Esophagus muscularis mucosa (tissue), 4 donors: ENCODE results near the gene PCDHGA12. TPM values are rescaled to one million over a fixed set of nuclear protein-coding genes. Genes with fewer than 3 reads are reported as not detected.
A peak's percentile ranks its signal among the peaks of the same experiment; 100 is the strongest.
"Not testable (repeated sequence)": the region's sequence is repeated elsewhere in the genome, so short reads cannot be mapped to it uniquely, and the experiment has no call there.

Source experiments
- DNase-seq: peaks from one replicate; pipeline ENCODE4 v3.0.0-alpha.2; 2017; ENCODE audit errors: extremely low spot score
- H3K27ac ChIP-seq, 4 donors: fragments of 200-600 bp; sonication (generic); replicated peaks in 1 of 4; 1 replicate in 3 of 4; 2 replicates in 1 of 4; pipeline ENCODE4 v1.5.1; 2016 to 2019; ENCODE audit warnings: mild to moderate bottlenecking in 1 of 4
- H3K27me3 ChIP-seq, 4 donors: fragments of 200-600 bp; sonication (generic); one replicate each; pipeline versions ENCODE4 v1.5.1 to v1.6.0; 2016 to 2019
- H3K36me3 ChIP-seq, 4 donors: fragments of 200-600 bp; sonication (generic); one replicate each; pipeline ENCODE4 v1.5.1; 2016 to 2019
- H3K4me1 ChIP-seq, 4 donors: fragments of 200-600 bp; sonication (generic); one replicate each; pipeline ENCODE4 v1.5.1; 2016 to 2019
- H3K4me3 ChIP-seq, 4 donors: fragments of 200-600 bp; sonication (generic); 1 replicate in 2 of 4; 2 replicates in 2 of 4; pipeline ENCODE4 v1.5.1; 2016 to 2019; ENCODE audit warnings: mild to moderate bottlenecking in 4 of 4, moderate library complexity in 1 of 4
- H3K9me3 ChIP-seq, 4 donors: fragments of 200-600 bp; sonication (generic); 1 replicate in 3 of 4; 2 replicates in 1 of 4; pipeline ENCODE4 v1.5.1; 2016 to 2019
- EP300 ChIP-seq: sonication (generic); formaldehyde crosslinking; IDR thresholded peaks from one replicate; pipeline ENCODE4 v1.6.1; 2017; ENCODE audit warnings: antibody characterized with exemption
- POLR2A ChIP-seq: fragments of 450-650 bp; IDR thresholded peaks from one replicate; pipeline ENCODE4 v1.6.1; 2017; ENCODE audit warnings: antibody characterized with exemption, moderate library complexity, mild to moderate bottlenecking, low read depth
- POLR2AphosphoS5 ChIP-seq, 2 donors: sonication (generic); formaldehyde crosslinking; IDR thresholded peaks; one replicate each; pipeline ENCODE4 v1.6.1; 2017; ENCODE audit warnings: antibody characterized with exemption in 2 of 2
- WGBS: methylation state at CpG from one replicate; pipeline ENCODE4 v1.1.5; 2018; 5-methylcytosine and 5-hydroxymethylcytosine counted together
- intact Hi-C: fragments of 100-400 bp; cut with DNase I; formaldehyde crosslinking; loops from one replicate; pipeline ENCODE4 v1.15.1; 2023
- total RNA-seq, 4 donors: library from RNA; depleted of rRNA; stranded (reverse); fragments of >200 nt; gene quantifications; one replicate each; pipeline versions ENCODE4 v1.1.0 to v1.2.1, GENCODE V29; 2016
- TF ChIP-seq, protein P1 (sequence below), 3 experiments: fragments of 200-600 bp in 2 of 3; fragments of 450-650 bp in 1 of 3; sonication (generic) in 2 of 3; IDR thresholded peaks; one replicate each; pipeline ENCODE4 v1.5.1; 2017 to 2019; ENCODE audit warnings: antibody characterized with exemption in 3 of 3, mild to moderate bottlenecking in 2 of 3, moderate library complexity in 1 of 3

PCDHGA12 gene
- total RNA-seq, 4 donors from 2014 or later = 7.6 to 13.7 (median 11.6) TPM

DNA sequence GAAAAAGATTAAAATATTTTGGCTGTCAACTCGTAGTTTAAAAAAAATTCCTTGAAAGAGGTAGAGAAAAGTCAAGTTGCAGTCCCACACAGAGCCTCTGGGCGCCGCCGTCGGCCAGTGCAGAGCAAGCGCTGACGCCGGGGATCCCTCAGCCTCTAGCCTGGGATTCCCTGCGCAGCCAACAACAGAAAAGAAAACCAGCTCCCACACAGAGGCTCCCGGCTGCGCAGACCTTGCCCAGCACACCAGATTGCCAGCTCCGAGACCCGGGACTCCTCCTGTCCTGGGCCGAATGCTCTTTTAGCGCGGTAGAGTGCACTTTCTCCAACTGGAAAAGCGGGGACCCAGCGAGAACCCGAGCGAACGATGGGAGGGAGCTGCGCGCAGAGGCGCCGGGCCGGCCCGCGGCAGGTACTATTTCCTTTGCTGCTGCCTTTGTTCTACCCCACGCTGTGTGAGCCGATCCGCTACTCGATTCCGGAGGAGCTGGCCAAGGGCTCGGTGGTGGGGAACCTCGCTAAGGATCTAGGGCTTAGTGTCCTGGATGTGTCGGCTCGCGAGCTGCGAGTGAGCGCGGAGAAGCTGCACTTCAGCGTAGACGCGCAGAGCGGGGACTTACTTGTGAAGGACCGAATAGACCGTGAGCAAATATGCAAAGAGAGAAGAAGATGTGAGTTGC lies 12.7 kb upstream of the PCDHGA12 start, which contains the start of gene PCDHGB7:
PCDHGB7 (plus strand) TSS at position 184 of the 679 bp plus-strand sequence; CDS start at position 367, 183 bp downstream.
- WGBS = 10% methylated on average over 28 of the region's 47 CpGs
- Histone ChIP-seq H3K9me3 (peaks cover 17 to 98% (median 95%) of the 10 kb centered on the region in 4 donors), H3K36me3 (peaks cover 4 to 13% (median 8%) of the 10 kb centered on the region in 4 donors), H3K4me3 (peak within 1 kb of the TSS; percentile 48 to 57 (median 49)), H3K27ac (peak within 1 kb of the TSS; percentile 50 to 73 (median 58)), H3K4me1 (peaks cover 0 to 17% (median 6%) of the 10 kb centered on the region in 4 donors)
- not testable (repeated sequence) for H3K27me3 ChIP-seq, DNase-seq
- TF ChIP-seq, protein P1, sequence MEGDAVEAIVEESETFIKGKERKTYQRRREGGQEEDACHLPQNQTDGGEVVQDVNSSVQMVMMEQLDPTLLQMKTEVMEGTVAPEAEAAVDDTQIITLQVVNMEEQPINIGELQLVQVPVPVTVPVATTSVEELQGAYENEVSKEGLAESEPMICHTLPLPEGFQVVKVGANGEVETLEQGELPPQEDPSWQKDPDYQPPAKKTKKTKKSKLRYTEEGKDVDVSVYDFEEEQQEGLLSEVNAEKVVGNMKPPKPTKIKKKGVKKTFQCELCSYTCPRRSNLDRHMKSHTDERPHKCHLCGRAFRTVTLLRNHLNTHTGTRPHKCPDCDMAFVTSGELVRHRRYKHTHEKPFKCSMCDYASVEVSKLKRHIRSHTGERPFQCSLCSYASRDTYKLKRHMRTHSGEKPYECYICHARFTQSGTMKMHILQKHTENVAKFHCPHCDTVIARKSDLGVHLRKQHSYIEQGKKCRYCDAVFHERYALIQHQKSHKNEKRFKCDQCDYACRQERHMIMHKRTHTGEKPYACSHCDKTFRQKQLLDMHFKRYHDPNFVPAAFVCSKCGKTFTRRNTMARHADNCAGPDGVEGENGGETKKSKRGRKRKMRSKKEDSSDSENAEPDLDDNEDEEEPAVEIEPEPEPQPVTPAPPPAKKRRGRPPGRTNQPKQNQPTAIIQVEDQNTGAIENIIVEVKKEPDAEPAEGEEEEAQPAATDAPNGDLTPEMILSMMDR (IDR thresholded peaks at IDR 0.05) = peak; percentile 56 to 69 (median 64)
- peak in 1 of 2 donors; percentile 13 for TF ChIP-seq POLR2AphosphoS5 (IDR thresholded peaks at IDR 0.05)
- intact Hi-C loops = loop anchor here (5.0 to 10.0 kb wide), 2 partner anchors 107 to 140 kb away; no protein-coding TSS in a partner anchor

DNA sequence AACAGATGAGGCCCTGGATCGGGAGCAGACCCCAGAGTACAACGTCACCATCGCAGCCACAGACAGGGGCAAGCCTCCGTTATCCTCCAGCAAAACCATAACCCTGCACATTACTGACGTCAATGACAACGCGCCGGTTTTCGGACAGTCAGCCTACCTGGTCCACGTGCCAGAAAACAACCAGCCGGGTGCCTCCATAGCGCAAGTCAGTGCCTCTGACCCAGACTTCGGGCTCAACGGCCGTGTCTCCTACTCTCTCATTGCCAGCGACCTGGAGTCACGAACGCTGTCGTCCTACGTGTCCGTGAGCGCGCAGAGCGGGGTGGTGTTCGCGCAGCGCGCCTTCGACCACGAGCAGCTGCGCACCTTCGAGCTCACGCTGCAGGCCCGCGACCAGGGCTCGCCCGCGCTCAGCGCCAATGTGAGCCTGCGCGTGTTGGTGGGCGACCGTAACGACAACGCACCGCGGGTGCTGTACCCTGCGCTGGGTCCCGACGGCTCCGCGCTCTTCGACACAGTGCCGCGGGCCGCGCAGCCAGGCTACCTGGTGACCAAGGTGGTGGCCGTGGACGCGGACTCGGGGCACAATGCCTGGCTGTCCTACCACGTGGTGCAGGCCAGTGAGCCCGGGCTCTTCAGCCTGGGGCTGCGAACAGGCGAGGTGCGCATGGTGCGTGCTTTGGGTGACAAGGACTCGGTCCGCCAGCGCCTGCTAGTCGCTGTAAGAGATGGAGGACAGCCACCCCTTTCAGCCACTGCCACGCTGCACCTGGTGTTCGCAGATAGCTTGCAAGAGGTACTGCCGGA lies 11.0 kb upstream of the PCDHGA12 start:
- no peaks in the 10 kb centered on the region for H3K27me3 ChIP-seq
- intact Hi-C loops = loop anchor here (5.0 to 10.0 kb wide), 2 partner anchors 106 to 138 kb away; no protein-coding TSS in a partner anchor
- TF ChIP-seq POLR2A = no peak
- TF ChIP-seq, protein P1 (IDR thresholded peaks at IDR 0.05) = no peak
- no peak for TF ChIP-seq POLR2AphosphoS5 (IDR thresholded peaks at IDR 0.05)
- no peak for TF ChIP-seq EP300
- peaks cover 4 to 13% (median 5%) of the 10 kb centered on the region in 4 donors for H3K36me3 ChIP-seq
- H3K27ac ChIP-seq = no peak overlapping the region
- DNase-seq = peak; percentile 62
- 27% methylated on average over 23 of the region's 74 CpGs for WGBS
- H3K4me1 ChIP-seq = peaks cover 0 to 17% (median 6%) of the 10 kb centered on the region in 4 donors
- peaks cover 24 to 98% (median 95%) of the 10 kb centered on the region in 4 donors for H3K9me3 ChIP-seq
- peak overlapping the region in 1 of 4 donors; percentile 7 for H3K4me3 ChIP-seq

DNA sequence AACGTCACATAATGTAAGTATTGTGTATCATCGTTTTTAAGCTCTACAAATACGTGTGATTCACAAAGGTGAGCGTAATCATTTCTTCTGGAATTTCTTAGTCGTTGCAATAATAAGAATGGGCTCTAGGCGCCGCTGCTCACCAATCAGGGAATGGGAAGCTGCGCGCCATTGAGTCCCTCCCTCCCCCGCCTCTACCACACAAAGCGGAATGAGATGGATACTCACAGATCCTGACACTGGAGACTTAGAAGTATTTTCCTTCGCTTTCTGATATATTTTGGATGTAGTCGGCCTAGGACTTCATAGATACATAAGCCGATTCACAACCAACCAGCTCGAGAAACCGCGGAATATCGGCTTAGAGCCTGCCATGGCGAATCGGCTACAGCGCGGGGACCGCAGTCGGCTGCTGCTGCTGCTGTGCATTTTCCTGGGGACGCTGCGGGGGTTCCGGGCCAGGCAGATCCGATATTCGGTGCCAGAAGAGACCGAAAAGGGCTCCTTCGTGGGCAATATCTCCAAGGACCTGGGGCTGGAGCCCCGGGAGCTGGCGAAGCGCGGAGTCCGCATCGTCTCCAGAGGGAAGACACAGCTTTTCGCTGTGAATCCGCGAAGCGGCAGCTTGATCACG lies 9.3 kb upstream of the PCDHGA12 start, which contains the start of gene PCDHGA11:
PCDHGA11 (plus strand) TSS at position 197 of the 634 bp plus-strand sequence; CDS start at position 374, 177 bp downstream.
- Histone ChIP-seq H3K4me1 (peaks cover 0 to 12% (median 5%) of the 10 kb centered on the region in 4 donors), H3K27ac (no peak within 1 kb of the TSS), H3K27me3 (no peaks in the 10 kb centered on the region), H3K9me3 (peaks cover 29 to 100% (median 97%) of the 10 kb centered on the region in 4 donors), H3K4me3 (peak within 1 kb of the TSS; percentile 24 to 47 (median 38)), H3K36me3 (peaks cover 4 to 13% (median 7%) of the 10 kb centered on the region in 4 donors)
- intact Hi-C loops = no loop called here
- peak; percentile 90 for DNase-seq
- TF ChIP-seq POLR2AphosphoS5 (IDR thresholded peaks at IDR 0.05) (no peak), POLR2A (no peak)
- TF ChIP-seq, protein P1 (IDR thresholded peaks at IDR 0.05) = peak; percentile 24 to 35 (median 31)
- WGBS = 24% methylated on average over 33 of the region's 42 CpGs

DNA sequence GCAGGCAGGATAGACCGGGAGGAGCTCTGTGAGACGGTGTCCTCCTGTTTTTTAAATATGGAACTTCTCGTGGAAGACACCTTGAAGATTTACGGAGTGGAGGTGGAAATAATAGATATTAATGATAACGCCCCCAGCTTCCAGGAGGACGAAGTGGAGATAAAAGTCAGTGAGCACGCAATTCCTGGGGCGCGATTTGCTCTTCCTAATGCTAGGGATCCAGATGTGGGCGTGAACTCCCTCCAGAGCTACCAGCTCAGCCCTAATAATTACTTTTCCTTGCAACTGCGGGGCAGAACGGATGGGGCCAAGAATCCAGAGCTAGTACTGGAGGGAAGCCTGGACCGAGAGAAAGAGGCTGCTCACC lies 8.8 kb upstream of the PCDHGA12 start:
- Histone ChIP-seq H3K4me1 (peaks cover 0 to 12% (median 5%) of the 10 kb centered on the region in 4 donors), H3K27ac (no peak overlapping the region), H3K9me3 (peaks cover 33 to 100% (median 97%) of the 10 kb centered on the region in 4 donors), H3K36me3 (peaks cover 4 to 14% (median 9%) of the 10 kb centered on the region in 4 donors), H3K27me3 (no peaks in the 10 kb centered on the region), H3K4me3 (peak overlapping the region; percentile 24 to 47 (median 38))
- intact Hi-C loops = no loop called here
- no peak for TF ChIP-seq POLR2A
- no peak for TF ChIP-seq EP300
- TF ChIP-seq POLR2AphosphoS5 (IDR thresholded peaks at IDR 0.05) = no peak
- TF ChIP-seq, protein P1 (IDR thresholded peaks at IDR 0.05) = no peak
- WGBS = 19% methylated on average over 13 of the region's 13 CpGs
- no peak for DNase-seq
